ENCODE measurements around the gene ADRM1.

- TF ChIP-seq, protein P1, sequence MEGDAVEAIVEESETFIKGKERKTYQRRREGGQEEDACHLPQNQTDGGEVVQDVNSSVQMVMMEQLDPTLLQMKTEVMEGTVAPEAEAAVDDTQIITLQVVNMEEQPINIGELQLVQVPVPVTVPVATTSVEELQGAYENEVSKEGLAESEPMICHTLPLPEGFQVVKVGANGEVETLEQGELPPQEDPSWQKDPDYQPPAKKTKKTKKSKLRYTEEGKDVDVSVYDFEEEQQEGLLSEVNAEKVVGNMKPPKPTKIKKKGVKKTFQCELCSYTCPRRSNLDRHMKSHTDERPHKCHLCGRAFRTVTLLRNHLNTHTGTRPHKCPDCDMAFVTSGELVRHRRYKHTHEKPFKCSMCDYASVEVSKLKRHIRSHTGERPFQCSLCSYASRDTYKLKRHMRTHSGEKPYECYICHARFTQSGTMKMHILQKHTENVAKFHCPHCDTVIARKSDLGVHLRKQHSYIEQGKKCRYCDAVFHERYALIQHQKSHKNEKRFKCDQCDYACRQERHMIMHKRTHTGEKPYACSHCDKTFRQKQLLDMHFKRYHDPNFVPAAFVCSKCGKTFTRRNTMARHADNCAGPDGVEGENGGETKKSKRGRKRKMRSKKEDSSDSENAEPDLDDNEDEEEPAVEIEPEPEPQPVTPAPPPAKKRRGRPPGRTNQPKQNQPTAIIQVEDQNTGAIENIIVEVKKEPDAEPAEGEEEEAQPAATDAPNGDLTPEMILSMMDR (IDR thresholded peaks at IDR 0.05): no peak
- no peak for TF ChIP-seq POLR2A (IDR thresholded peaks at IDR 0.05)
Observed at GRCh38 chr20:62338294-62338620, 35.5 kb downstream of the ADRM1 start.

Data from adrenal gland (tissue), 5 donors.